NCI-H128 (cell line): ENCODE measurements around the gene VKORC1L1.
"Not testable (repeated sequence)": the region's sequence is repeated elsewhere in the genome, so short reads cannot be mapped to it uniquely, and the experiment has no call there.

Experiments
- DNase-seq: peaks from one replicate; lab custom pipeline; 2025; ENCODE audit not compliant: unreplicated experiment; lab: John Stamatoyannopoulos, UW

The VKORC1L1 gene

DNA sequence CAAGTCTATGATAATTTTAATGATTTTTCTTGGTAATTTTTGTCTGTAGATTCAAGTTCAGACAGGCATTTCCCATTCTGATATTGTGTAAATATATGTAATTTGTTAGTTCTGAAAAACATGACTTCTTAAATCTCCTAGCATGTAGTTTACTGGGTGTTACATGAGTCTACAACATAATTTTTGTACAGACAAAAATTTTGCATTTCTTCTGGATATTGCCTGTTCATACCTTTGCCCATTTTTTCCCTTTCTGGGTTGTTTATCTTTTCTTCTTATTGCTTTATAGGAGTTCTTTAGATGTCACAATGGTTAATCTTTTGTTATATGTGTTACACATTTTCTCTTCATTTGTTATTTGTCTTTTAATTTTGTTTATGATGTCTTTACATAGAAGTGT lies 12.1 kb downstream of the VKORC1L1 start:
- DNase-seq = not testable (repeated sequence)

DNA sequence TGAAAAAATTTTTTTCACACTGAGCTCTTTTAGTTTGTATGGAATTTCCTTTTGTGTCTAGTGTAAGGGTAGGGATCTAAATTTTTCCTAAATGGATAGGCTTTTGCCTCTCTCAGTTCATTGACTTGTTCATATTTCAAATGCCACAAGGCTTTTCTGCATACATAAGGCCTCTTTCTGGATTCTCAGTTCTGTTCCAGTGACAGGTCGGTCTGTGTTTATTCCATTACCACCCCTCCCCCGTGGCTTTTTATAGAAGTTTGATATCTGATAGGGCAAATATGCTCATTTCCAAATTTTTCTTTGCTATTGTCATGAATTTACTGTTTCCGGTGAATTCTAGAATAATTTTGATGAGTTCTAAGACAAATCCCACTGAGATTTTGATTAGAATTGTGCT lies 12.7 kb downstream of the VKORC1L1 start:
- not testable (repeated sequence) for DNase-seq

- DNase-seq = not testable (repeated sequence)
Measured at GRCh38 chr7:65888434-65889156, 15.7 kb downstream of the VKORC1L1 start.

GRCh38 chr7:65889722-65890121 lies 16.8 kb downstream of the VKORC1L1 start:
- DNase-seq = not testable (repeated sequence)

DNA sequence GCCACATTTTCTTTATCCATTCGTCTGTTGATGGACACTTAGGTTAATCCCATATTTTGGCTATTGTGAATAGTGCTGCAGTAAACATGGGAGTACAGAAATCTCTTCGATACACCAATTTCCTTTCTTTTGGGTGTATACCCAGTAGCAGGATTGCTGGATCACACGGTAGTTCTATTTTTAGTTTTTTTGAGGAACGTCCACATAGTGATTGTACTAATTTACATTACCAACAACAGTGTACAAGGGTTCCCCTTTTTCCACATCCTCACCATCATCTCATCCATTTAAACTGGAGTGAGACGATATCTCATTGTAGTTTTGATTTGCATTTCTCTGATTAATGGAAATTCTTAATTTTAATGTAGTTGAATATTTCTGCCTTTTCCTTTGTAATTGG lies 19.3 kb downstream of the VKORC1L1 start:
- no peak for DNase-seq

- no peak for DNase-seq
Measured at GRCh38 chr7:65892835-65893234, 20.0 kb downstream of the VKORC1L1 start.

GRCh38 chr7:65896279-65896870 lies 23.5 kb downstream of the VKORC1L1 start:
- DNase-seq = no peak

- not testable (repeated sequence) for DNase-seq
Measured at GRCh38 chr7:65897289-65897688, 24.4 kb downstream of the VKORC1L1 start.

- not testable (repeated sequence) for DNase-seq
Measured at GRCh38 chr7:65898677-65899447, 26.0 kb downstream of the VKORC1L1 start.

- no peak for DNase-seq
Measured at GRCh38 chr7:65902306-65902705, 29.4 kb downstream of the VKORC1L1 start.

DNA sequence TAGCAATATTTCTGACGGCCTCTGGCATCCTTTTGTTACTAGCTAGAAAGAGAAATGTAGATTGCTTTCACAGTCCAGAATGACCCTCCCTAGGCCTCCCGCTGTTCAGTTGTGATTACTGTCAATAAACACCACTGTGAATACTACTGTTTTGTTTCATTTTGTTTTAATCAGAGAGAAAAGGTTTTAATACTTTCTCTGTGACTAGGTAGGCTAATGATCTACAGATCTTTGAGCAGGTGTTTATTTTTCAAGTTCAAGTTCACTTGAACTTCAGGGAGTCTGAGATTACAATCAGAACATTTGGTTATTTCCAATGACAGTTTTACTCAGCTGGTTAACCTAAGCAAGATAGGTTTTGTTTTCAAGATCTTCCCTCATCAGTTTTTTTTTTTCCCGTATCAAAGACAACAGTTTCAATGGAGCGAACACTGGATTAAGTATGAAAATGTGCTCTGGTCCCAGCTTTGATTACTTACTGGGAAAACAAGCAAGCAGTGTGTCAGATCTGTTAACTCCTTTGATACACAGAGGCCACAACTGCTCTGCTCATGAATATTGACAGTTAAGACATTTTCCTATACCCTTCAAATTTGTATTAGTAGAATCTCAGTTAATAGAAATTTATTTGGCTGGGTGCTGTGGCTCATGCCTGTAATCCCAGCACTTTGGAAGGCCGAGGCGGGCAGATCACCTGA lies 34.8 kb downstream of the VKORC1L1 start:
- no peak for DNase-seq

GRCh38 chr7:65910237-65910636 lies 37.4 kb downstream of the VKORC1L1 start:
- DNase-seq = no peak

DNA sequence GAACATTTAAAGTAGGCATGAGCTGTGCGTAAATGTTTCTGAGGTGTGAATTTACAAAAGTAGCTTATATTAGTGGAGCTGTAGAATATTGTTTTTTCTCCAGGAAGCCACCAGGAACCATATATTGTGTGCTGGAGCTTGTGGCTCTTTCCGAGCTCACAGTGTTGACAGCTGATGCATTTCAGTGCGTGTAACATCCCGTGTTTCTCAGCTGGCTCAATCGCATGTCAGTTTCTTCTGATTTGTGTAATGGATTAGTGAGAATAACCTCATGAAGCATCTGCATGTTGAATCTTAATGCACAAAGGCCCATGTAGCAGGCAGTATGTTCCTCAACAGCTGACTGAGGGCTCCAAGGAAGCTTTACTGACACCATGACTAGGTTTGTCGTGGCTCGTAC lies 39.4 kb downstream of the VKORC1L1 start:
- no peak for DNase-seq

GRCh38 chr7:65915921-65916657 lies 43.2 kb downstream of the VKORC1L1 start:
- no peak for DNase-seq

GRCh38 chr7:65923316-65923715 lies 50.4 kb downstream of the VKORC1L1 start:
- no peak for DNase-seq

DNA sequence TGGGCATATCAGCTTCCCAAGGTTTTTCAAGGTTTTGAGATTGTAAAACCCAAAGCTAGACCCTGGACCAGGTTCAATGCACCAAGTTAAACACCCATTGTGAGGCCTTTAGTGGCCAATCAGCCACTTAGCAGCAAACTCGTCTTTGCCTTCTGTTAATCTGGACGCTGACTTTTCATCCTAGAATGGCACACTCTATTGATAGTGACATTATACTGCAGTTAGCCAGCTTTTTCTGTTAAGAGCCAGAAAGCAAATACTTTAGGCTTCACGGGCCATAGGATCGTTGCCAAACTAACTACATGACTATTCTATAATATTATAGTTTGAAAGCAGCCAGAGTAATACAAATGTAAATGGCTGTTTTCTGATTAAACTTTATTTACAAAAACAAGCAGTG lies 51.3 kb downstream of the VKORC1L1 start:
- DNase-seq = no peak

GRCh38 chr7:65925040-65925439 lies 52.2 kb downstream of the VKORC1L1 start:
- DNase-seq = no peak

DNA sequence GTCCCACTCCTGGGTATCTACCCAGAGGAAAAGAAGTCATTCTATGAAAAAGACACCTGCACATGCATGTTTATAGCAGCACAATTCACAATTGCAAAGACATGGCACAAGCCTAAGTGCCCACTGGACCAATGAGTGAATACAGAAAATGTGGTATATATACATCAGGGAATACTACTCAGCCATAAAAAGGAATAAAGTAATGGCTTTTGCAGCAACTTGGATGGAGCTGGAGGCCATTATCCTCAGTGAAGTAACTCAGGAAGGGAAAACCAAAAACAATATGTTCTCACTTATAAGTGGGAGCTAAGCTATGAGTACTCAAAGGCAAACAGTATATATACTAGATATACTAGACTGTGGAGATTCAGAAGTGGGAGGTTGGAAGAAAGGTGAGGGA lies 53.7 kb downstream of the VKORC1L1 start:
- DNase-seq = no peak

DNA sequence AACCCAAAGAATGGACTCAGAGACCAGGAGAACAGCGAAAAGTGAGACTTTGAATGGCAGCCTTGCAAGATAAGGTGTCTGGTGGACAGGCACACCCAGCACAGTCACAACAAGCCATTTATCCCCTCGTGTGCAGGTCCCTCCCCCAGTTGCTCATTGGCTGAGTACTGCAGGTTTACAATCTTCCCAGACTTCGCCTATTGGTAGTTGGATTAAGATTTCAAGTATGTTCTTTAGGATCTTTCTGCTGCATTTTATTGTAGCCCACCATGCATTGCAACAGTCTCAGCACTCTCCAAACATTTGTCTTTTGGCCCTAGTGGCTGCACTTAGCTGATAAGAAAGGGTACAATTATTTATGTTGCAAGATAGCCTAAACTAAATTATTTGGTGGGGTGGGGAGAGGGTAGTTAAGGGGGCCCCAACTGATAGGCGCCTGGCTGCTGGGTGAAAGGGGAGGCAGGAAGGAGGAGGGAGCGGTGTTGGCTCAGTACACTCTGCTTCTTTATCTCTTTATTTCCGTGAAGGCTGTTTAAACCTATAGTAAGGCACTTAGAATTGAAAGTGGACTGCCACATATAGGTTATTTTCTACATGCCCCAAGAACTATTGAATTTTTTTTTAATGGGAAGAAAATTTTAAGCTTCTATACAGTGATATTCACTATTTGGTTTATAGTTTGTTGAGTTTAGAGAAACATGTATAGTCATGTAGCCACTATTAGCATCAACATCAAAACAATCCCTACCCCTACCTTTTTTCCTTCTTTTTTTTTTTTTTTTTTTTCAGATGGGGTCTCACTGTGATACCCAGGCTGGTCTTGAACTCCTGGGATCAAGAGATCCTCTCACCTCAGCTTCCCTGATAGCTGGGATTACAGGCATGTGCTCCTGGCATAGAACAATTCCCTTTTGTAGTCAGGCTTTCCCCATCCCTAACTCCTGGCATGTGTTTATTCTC lies 54.9 kb downstream of the VKORC1L1 start:
- DNase-seq = no peak

DNA sequence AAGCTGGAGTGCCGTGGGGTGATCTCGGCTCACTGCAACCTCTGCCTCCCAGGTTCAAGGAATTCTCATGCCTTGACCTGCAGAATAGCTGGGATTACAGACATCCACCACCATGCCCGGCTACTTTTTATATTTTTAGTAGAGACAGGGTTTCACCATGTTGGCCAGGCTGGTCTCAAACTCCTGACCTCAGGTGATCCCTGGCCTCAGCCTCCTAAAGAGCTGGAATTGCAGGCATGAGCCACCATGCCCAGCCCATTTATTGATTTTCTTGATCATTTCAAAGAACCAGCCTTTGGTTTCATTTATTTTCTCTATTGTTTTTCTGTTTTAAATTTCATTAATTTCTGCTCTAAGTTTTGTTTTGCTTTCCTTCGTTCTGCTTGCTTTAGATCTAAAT lies 58.8 kb downstream of the VKORC1L1 start:
- no peak for DNase-seq
